ENCODE measurements around the gene SSX5.
"Not testable (repeated sequence)": the region's sequence is repeated elsewhere in the genome, so short reads cannot be mapped to it uniquely, and the experiment has no call there.

Gene SSX5

GRCh38 chrX:48154796-48155195 is 41.8 kb downstream of the SSX5 start:
- DNase-seq (ENCODE audit: low read depth, low spot score) = no peak
- Histone ChIP-seq H3K4me3 (no peak overlapping the region), H3K27ac (no peak overlapping the region), H3K9me3 (ENCODE audit: low read depth, low read length) (no peaks in the 10 kb centered on the region), H3K9ac (ENCODE audit: insufficient read length) (no peak overlapping the region), H3K36me3 (ENCODE audit: insufficient read depth, low read length) (no peaks in the 10 kb centered on the region)
- no peak for TF ChIP-seq FOXP2 (optimal IDR thresholded peaks at IDR 0.05; ENCODE audit: control extremely low read depth, extremely low read length, insufficient read depth)
- no peak for TF ChIP-seq EZH2 (IDR thresholded peaks at IDR 0.05)
- TF ChIP-seq POLR2AphosphoS5 (IDR thresholded peaks at IDR 0.05; ENCODE audit: borderline replicate concordance, low read depth, low read length) = no peak

- no peak for TF ChIP-seq EZH2 (IDR thresholded peaks at IDR 0.05)
- TF ChIP-seq POLR2AphosphoS5 (IDR thresholded peaks at IDR 0.05; ENCODE audit: borderline replicate concordance, low read depth, low read length) = no peak
- no peak for TF ChIP-seq FOXP2 (optimal IDR thresholded peaks at IDR 0.05; ENCODE audit: control extremely low read depth, extremely low read length, insufficient read depth)
- Histone ChIP-seq H3K36me3 (ENCODE audit: insufficient read depth, low read length) (no peaks in the 10 kb centered on the region), H3K4me3 (no peak overlapping the region), H3K9me3 (ENCODE audit: low read depth, low read length) (no peaks in the 10 kb centered on the region), H3K9ac (ENCODE audit: insufficient read length) (no peak overlapping the region), H3K27ac (no peak overlapping the region)
- no peak for DNase-seq (ENCODE audit: low read depth, low spot score)
These were observed 42.8 kb downstream of the SSX5 start for GRCh38 chrX:48153769-48154168.

DNA sequence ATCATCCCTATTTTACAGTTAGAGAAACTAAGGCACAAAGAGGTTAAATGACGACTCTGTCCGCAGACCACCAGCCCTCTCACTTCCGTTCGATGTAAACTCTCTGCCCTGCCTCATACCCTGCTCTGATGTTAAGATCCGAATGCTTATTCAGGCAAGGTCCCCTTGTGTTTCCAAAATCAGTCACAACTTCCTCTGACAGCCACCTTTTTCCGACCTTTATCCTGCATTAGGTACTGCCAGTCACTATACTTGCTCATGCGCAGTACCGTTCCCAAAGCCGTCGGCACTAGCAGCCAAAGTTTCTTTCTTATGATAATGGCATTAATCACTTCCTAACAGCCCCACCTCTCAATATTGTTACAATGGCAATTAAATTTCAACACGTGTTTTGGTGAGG is 53.9 kb downstream of the SSX5 start:
- not testable (repeated sequence) for H3K27ac ChIP-seq; H3K36me3 ChIP-seq (ENCODE audit: insufficient read depth, low read length); H3K9me3 ChIP-seq (ENCODE audit: low read depth, low read length); H3K4me3 ChIP-seq; DNase-seq (ENCODE audit: low read depth, low spot score); H3K9ac ChIP-seq (ENCODE audit: insufficient read length)

GRCh38 chrX:48141810-48142508 is 54.6 kb downstream of the SSX5 start:
- not testable (repeated sequence) for H3K9me3 ChIP-seq (ENCODE audit: low read depth, low read length); H3K4me3 ChIP-seq; H3K27ac ChIP-seq; H3K9ac ChIP-seq (ENCODE audit: insufficient read length); H3K36me3 ChIP-seq (ENCODE audit: insufficient read depth, low read length); DNase-seq (ENCODE audit: low read depth, low spot score)

GRCh38 chrX:48139076-48139475 is 57.5 kb downstream of the SSX5 start:
- H3K4me3 ChIP-seq; H3K36me3 ChIP-seq (ENCODE audit: insufficient read depth, low read length); H3K9ac ChIP-seq (ENCODE audit: insufficient read length); H3K9me3 ChIP-seq (ENCODE audit: low read depth, low read length); H3K27ac ChIP-seq; DNase-seq (ENCODE audit: low read depth, low spot score): not testable (repeated sequence)
